ENCODE measurements around the gene HNRNPDL.

DNA sequence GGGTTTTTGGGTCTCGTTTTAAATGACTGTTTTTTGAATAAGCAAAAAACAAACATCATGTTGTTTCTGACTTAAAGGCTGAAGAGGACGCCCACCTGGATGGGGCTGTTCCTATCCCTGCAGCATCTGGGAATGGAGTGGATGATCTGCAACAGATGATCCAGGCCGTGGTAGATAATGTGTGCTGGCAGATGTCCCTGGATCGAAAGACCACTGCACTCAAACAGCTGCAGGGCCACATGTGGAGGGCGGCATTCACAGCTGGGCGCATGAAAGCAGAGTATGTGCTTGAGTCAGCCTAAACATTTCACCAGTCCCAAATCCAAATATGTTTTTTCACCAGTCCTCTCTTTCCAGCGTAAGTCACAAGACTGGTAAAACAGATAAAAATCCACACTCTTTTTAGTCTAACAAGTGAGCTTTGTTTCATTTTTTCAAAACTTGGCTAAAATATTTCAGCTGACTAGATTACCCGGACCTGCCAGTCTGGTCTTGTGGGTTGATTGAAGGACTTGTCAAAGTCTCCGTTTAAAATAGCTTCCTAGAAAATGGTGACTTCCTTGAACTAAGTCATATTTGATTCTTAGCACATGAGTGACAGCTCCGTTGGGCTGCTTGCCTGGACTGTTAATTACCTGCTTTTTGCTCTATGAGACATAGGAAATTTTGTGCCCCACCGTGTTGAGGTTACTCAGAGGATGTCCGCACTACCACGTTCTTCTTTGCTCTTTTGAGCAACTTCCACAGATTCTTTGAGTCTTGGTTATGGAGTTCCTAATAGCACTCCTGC lies 20.9 kb upstream of the HNRNPDL start:
- TF ChIP-seq, protein P1, sequence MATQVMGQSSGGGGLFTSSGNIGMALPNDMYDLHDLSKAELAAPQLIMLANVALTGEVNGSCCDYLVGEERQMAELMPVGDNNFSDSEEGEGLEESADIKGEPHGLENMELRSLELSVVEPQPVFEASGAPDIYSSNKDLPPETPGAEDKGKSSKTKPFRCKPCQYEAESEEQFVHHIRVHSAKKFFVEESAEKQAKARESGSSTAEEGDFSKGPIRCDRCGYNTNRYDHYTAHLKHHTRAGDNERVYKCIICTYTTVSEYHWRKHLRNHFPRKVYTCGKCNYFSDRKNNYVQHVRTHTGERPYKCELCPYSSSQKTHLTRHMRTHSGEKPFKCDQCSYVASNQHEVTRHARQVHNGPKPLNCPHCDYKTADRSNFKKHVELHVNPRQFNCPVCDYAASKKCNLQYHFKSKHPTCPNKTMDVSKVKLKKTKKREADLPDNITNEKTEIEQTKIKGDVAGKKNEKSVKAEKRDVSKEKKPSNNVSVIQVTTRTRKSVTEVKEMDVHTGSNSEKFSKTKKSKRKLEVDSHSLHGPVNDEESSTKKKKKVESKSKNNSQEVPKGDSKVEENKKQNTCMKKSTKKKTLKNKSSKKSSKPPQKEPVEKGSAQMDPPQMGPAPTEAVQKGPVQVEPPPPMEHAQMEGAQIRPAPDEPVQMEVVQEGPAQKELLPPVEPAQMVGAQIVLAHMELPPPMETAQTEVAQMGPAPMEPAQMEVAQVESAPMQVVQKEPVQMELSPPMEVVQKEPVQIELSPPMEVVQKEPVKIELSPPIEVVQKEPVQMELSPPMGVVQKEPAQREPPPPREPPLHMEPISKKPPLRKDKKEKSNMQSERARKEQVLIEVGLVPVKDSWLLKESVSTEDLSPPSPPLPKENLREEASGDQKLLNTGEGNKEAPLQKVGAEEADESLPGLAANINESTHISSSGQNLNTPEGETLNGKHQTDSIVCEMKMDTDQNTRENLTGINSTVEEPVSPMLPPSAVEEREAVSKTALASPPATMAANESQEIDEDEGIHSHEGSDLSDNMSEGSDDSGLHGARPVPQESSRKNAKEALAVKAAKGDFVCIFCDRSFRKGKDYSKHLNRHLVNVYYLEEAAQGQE (IDR thresholded peaks at IDR 0.05), result no peak
- no peak for TF ChIP-seq JUNB (IDR thresholded peaks at IDR 0.05)
- TF ChIP-seq, protein P2, sequence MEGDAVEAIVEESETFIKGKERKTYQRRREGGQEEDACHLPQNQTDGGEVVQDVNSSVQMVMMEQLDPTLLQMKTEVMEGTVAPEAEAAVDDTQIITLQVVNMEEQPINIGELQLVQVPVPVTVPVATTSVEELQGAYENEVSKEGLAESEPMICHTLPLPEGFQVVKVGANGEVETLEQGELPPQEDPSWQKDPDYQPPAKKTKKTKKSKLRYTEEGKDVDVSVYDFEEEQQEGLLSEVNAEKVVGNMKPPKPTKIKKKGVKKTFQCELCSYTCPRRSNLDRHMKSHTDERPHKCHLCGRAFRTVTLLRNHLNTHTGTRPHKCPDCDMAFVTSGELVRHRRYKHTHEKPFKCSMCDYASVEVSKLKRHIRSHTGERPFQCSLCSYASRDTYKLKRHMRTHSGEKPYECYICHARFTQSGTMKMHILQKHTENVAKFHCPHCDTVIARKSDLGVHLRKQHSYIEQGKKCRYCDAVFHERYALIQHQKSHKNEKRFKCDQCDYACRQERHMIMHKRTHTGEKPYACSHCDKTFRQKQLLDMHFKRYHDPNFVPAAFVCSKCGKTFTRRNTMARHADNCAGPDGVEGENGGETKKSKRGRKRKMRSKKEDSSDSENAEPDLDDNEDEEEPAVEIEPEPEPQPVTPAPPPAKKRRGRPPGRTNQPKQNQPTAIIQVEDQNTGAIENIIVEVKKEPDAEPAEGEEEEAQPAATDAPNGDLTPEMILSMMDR (IDR thresholded peaks at IDR 0.05), result no peak
- no peak for TF ChIP-seq SMC3 (IDR thresholded peaks at IDR 0.05)
- TF ChIP-seq CHD2 (IDR thresholded peaks at IDR 0.05; ENCODE audit: low read length, partially characterized antibody), result no peak
- TF ChIP-seq EHMT2 (IDR thresholded peaks at IDR 0.05; ENCODE audit: low read depth), result no peak
- no peak for TF ChIP-seq PHF8 (IDR thresholded peaks at IDR 0.05; ENCODE audit: borderline replicate concordance, low read depth)
- TF ChIP-seq, protein P3, sequence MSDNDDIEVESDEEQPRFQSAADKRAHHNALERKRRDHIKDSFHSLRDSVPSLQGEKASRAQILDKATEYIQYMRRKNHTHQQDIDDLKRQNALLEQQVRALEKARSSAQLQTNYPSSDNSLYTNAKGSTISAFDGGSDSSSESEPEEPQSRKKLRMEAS (IDR thresholded peaks at IDR 0.05), result no peak
- no peak for TF ChIP-seq BHLHE40 (IDR thresholded peaks at IDR 0.05; ENCODE audit: low read depth, low read length)
- TF ChIP-seq, protein P4, sequence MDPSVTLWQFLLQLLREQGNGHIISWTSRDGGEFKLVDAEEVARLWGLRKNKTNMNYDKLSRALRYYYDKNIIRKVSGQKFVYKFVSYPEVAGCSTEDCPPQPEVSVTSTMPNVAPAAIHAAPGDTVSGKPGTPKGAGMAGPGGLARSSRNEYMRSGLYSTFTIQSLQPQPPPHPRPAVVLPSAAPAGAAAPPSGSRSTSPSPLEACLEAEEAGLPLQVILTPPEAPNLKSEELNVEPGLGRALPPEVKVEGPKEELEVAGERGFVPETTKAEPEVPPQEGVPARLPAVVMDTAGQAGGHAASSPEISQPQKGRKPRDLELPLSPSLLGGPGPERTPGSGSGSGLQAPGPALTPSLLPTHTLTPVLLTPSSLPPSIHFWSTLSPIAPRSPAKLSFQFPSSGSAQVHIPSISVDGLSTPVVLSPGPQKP (IDR thresholded peaks at IDR 0.05; ENCODE audit: low read depth, low read length), result no peak
- TF ChIP-seq SREBF2 (IDR thresholded peaks at IDR 0.05), result no peak
- no peak for TF ChIP-seq KDM5A (IDR thresholded peaks at IDR 0.05)
- TF ChIP-seq MAFK (IDR thresholded peaks at IDR 0.05; ENCODE audit: partially characterized antibody), result no peak
